Stomach (tissue), 4 donors: ENCODE data around the gene FSTL4.
"Not testable (repeated sequence)": the region's sequence is repeated elsewhere in the genome, so short reads cannot be mapped to it uniquely, and the experiment has no call there.

Source experiments
- EP300 ChIP-seq: sonication (generic); formaldehyde crosslinking; IDR thresholded peaks from one replicate; pipeline ENCODE4 v1.6.1; 2017; ENCODE audit warnings: antibody characterized with exemption
- POLR2A ChIP-seq, 4 donors: fragments of 450-650 bp; IDR thresholded peaks; one replicate each; pipeline ENCODE4 v1.6.1; 2016; ENCODE audit warnings: antibody characterized with exemption in 4 of 4, control low read depth in 2 of 4, mild to moderate bottlenecking in 1 of 4, moderate library complexity in 1 of 4
- POLR2AphosphoS5 ChIP-seq, 3 donors: sonication (generic); formaldehyde crosslinking; IDR thresholded peaks; one replicate each; pipeline ENCODE4 v1.6.1; 2016; ENCODE audit warnings: antibody characterized with exemption in 3 of 3
- TF ChIP-seq, protein P1 (sequence below), 7 experiments: fragments of 450-650 bp in 4 of 7; fragments of 200-600 bp in 3 of 7; sonication (generic) in 3 of 7; IDR thresholded peaks; one replicate each; pipeline ENCODE4 v1.5.1; 2016 to 2019; ENCODE audit warnings: antibody characterized with exemption in 7 of 7, control low read depth in 2 of 7, mild to moderate bottlenecking in 1 of 7

- TF ChIP-seq, protein P1, sequence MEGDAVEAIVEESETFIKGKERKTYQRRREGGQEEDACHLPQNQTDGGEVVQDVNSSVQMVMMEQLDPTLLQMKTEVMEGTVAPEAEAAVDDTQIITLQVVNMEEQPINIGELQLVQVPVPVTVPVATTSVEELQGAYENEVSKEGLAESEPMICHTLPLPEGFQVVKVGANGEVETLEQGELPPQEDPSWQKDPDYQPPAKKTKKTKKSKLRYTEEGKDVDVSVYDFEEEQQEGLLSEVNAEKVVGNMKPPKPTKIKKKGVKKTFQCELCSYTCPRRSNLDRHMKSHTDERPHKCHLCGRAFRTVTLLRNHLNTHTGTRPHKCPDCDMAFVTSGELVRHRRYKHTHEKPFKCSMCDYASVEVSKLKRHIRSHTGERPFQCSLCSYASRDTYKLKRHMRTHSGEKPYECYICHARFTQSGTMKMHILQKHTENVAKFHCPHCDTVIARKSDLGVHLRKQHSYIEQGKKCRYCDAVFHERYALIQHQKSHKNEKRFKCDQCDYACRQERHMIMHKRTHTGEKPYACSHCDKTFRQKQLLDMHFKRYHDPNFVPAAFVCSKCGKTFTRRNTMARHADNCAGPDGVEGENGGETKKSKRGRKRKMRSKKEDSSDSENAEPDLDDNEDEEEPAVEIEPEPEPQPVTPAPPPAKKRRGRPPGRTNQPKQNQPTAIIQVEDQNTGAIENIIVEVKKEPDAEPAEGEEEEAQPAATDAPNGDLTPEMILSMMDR (IDR thresholded peaks at IDR 0.05), result not testable (repeated sequence)
- not testable (repeated sequence) for TF ChIP-seq POLR2A (IDR thresholded peaks at IDR 0.05); POLR2AphosphoS5 (IDR thresholded peaks at IDR 0.05); EP300
Observed at GRCh38 chr5:133535241-133535929, 77.0 kb downstream of the FSTL4 start.
